ENCODE data around the gene SGPL1.

- TF ChIP-seq, protein P1, sequence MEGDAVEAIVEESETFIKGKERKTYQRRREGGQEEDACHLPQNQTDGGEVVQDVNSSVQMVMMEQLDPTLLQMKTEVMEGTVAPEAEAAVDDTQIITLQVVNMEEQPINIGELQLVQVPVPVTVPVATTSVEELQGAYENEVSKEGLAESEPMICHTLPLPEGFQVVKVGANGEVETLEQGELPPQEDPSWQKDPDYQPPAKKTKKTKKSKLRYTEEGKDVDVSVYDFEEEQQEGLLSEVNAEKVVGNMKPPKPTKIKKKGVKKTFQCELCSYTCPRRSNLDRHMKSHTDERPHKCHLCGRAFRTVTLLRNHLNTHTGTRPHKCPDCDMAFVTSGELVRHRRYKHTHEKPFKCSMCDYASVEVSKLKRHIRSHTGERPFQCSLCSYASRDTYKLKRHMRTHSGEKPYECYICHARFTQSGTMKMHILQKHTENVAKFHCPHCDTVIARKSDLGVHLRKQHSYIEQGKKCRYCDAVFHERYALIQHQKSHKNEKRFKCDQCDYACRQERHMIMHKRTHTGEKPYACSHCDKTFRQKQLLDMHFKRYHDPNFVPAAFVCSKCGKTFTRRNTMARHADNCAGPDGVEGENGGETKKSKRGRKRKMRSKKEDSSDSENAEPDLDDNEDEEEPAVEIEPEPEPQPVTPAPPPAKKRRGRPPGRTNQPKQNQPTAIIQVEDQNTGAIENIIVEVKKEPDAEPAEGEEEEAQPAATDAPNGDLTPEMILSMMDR (conservative IDR thresholded peaks at IDR 0.05 in 1 of 2, IDR thresholded peaks at IDR 0.05 in 1 of 2; ENCODE audit: extremely low read depth in 1 of 2, insufficient read depth in 1 of 2, low read depth in 1 of 2, low read length in 2 of 2) = no peak
- TF ChIP-seq EZH2 (IDR thresholded peaks at IDR 0.05; ENCODE audit: borderline replicate concordance, low read length) = no peak
Measured at GRCh38 chr10:70927189-70927943, 111.6 kb downstream of the SGPL1 start.
